Suprapubic skin (tissue), 4 donors: Measurements from ENCODE around the gene CTSH. TPM values are rescaled to one million over a fixed set of nuclear protein-coding genes. Genes with fewer than 3 reads are reported as not detected.

Experiments
- DNase-seq, 2 donors: peaks; one replicate each; pipeline ENCODE4 v3.0.0-alpha.2; 2019; ENCODE audit warnings: low spot score in 2 of 2
- H3K27ac ChIP-seq: fragments of 200-600 bp; sonication (generic); one replicate; pipeline ENCODE4 v1.5.1; 2019
- H3K27me3 ChIP-seq: fragments of 200-600 bp; sonication (generic); one replicate; pipeline ENCODE4 v1.5.1; 2019
- H3K36me3 ChIP-seq: fragments of 200-600 bp; sonication (generic); one replicate; pipeline ENCODE4 v1.5.1; 2019
- H3K4me1 ChIP-seq: fragments of 200-600 bp; sonication (generic); one replicate; pipeline ENCODE4 v1.5.1; 2019
- H3K4me3 ChIP-seq: fragments of 200-600 bp; sonication (generic); one replicate; pipeline ENCODE4 v1.5.1; 2019; ENCODE audit warnings: mild to moderate bottlenecking
- H3K9me3 ChIP-seq: fragments of 200-600 bp; sonication (generic); one replicate; pipeline ENCODE4 v1.5.1; 2019
- CTCF ChIP-seq, 2 donors: fragments of 200-600 bp in 1 of 2; fragments of 450-650 bp in 1 of 2; sonication (generic) in 1 of 2; IDR thresholded peaks; one replicate each; pipeline ENCODE4 v1.5.1; 2016 to 2019; ENCODE audit warnings: antibody characterized with exemption in 2 of 2, mild to moderate bottlenecking in 1 of 2, moderate library complexity in 1 of 2
- EP300 ChIP-seq: sonication (generic); formaldehyde crosslinking; IDR thresholded peaks from one replicate; pipeline ENCODE4 v1.6.1; 2017; ENCODE audit warnings: antibody characterized with exemption
- POLR2A ChIP-seq, 2 donors: fragments of 450-650 bp; IDR thresholded peaks; one replicate each; pipeline ENCODE4 v1.6.1; 2017; ENCODE audit warnings: antibody characterized with exemption in 2 of 2, mild to moderate bottlenecking in 2 of 2, moderate library complexity in 2 of 2
- POLR2AphosphoS5 ChIP-seq, 3 donors: sonication (generic); formaldehyde crosslinking; IDR thresholded peaks; one replicate each; pipeline ENCODE4 v1.6.1; 2017; ENCODE audit warnings: antibody characterized with exemption in 3 of 3
- WGBS: methylation state at CpG from one replicate; pipeline ENCODE4 v1.1.5; 2018; 5-methylcytosine and 5-hydroxymethylcytosine counted together
- total RNA-seq, 4 donors: library from RNA; depleted of rRNA; stranded (reverse); fragments of >200 nt; gene quantifications; one replicate each; pipeline ENCODE4 v1.1.0, GENCODE V29; 2016

Gene CTSH, protein sequence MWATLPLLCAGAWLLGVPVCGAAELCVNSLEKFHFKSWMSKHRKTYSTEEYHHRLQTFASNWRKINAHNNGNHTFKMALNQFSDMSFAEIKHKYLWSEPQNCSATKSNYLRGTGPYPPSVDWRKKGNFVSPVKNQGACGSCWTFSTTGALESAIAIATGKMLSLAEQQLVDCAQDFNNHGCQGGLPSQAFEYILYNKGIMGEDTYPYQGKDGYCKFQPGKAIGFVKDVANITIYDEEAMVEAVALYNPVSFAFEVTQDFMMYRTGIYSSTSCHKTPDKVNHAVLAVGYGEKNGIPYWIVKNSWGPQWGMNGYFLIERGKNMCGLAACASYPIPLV
- total RNA-seq = 100 to 1,000 TPM in 3 of 4 donors, 10 to 100 TPM in 1; 98.4 to 308 (median 219) TPM

GRCh38 chr15:78944669-78945407 lies at the start of gene CTSH:
TSS of gene CTSH (minus strand) at chr15:78945046. CDS start at chr15:78944981, 65 bp downstream.
- 10% methylated on average over 15 of the region's 71 CpGs for WGBS
- H3K27ac ChIP-seq = peak within 1 kb of the TSS; percentile 62
- no peaks in the 10 kb centered on the region for H3K9me3 ChIP-seq
- peaks cover 25% of the 10 kb centered on the region for H3K4me1 ChIP-seq
- no peaks in the 10 kb centered on the region for H3K27me3 ChIP-seq
- no peaks in the 10 kb centered on the region for H3K36me3 ChIP-seq
- H3K4me3 ChIP-seq = peak within 1 kb of the TSS; percentile 53
- DNase-seq = peak in 1 of 2 donors; percentile 80
- no peak for TF ChIP-seq EP300
- TF ChIP-seq POLR2AphosphoS5 (IDR thresholded peaks at IDR 0.05) = peak in 1 of 3 donors; percentile 40
- TF ChIP-seq CTCF (IDR thresholded peaks at IDR 0.05) = no peak
- peak in 1 of 2 donors; percentile 14 for TF ChIP-seq POLR2A (IDR thresholded peaks at IDR 0.05)

DNA sequence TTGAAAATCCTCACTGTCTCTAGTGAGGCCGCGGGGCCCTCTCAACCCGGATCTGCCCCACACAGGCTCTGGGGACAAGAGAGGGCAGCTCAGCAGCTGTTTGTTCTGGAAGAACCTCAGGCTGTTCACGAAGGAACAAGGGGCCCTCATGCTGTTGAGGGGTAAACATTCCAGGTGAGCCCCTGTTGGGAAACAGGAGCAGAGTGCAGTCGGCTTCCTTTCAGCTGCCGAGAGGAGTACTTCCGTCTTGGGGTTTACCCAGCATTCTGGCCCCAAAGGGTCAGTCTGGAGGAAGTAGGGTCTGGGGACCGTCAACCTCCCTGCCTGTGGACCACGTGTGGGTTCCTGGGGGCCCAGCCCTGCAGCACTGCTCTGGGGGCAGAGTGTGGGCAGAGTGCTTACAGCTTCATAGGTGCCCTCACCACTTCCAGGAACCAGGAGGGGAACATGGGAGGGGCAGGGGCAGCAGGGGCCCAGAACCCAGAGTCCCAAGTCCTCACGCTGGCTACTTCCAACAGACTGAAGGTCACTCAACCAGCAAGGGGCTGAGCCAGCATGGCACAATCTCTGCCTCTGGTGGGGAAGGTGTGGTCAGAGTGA lies 49.2 kb upstream of the CTSH start:
- no peak overlapping the region for H3K27ac ChIP-seq
- H3K9me3 ChIP-seq = no peaks in the 10 kb centered on the region
- peaks cover 30% of the 10 kb centered on the region for H3K4me1 ChIP-seq
- DNase-seq = no peak
- 68% methylated on average over 9 of the region's 10 CpGs for WGBS
- H3K4me3 ChIP-seq = no peak overlapping the region
- no peaks in the 10 kb centered on the region for H3K36me3 ChIP-seq
- TF ChIP-seq EP300 (no peak), CTCF (IDR thresholded peaks at IDR 0.05) (no peak), POLR2AphosphoS5 (IDR thresholded peaks at IDR 0.05) (no peak), POLR2A (IDR thresholded peaks at IDR 0.05) (no peak)
- H3K27me3 ChIP-seq = no peaks in the 10 kb centered on the region

GRCh38 chr15:78993257-78993930 lies 48.5 kb upstream of the CTSH start:
- Histone ChIP-seq H3K36me3 (no peaks in the 10 kb centered on the region), H3K27me3 (no peaks in the 10 kb centered on the region), H3K4me3 (no peak overlapping the region), H3K9me3 (no peaks in the 10 kb centered on the region), H3K27ac (no peak overlapping the region), H3K4me1 (peaks cover 34% of the 10 kb centered on the region)
- TF ChIP-seq EP300 (no peak), POLR2AphosphoS5 (IDR thresholded peaks at IDR 0.05) (no peak), POLR2A (IDR thresholded peaks at IDR 0.05) (no peak), CTCF (IDR thresholded peaks at IDR 0.05) (no peak)
- 75% methylated on average over 2 of the region's 4 CpGs for WGBS
- no peak for DNase-seq

DNA sequence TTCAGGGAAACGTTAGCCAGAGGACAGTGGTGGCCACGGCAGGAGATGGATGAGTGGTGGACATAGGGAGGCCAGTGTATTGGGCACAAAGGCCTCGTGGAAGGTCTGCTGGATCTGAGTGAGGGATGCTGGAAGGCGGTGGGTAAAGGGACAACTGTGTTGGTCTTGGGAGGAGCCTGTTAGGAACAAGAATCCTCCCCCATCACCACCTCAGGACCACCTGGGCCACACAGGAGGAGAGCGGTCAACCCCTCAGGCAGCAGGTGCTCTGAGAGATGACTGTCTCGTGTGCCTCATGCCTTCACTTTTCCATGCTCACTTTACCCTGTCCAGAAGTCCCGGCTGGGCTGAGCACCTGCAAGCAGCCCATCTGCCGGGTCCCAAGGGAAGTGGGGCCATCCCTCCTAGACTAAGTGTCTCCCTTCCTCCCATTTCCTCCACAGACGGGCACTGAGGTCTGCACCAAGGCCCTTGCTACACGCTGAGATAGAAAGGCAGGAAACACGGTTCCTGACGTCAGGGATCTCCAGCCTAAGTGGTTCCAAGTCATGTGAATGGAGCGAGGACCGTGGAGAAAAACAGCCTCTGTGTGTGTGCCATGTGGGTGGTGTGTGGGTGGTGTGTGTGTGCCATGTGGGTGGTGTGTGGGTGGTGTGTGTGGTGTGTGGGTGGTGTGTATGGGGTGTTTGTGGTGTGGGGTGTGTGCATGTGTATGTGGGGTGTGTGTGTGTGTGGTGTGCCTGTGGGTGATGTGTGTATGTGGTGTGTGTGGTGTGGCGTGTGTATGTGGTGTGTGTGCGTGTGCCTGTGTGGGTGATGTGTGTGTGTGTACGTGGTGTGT lies 47.8 kb upstream of the CTSH start:
- Histone ChIP-seq H3K27ac (no peak overlapping the region), H3K27me3 (no peaks in the 10 kb centered on the region), H3K4me3 (no peak overlapping the region), H3K36me3 (no peaks in the 10 kb centered on the region), H3K9me3 (no peaks in the 10 kb centered on the region), H3K4me1 (peaks cover 41% of the 10 kb centered on the region)
- TF ChIP-seq POLR2AphosphoS5 (IDR thresholded peaks at IDR 0.05) = no peak
- no peak for TF ChIP-seq EP300
- TF ChIP-seq CTCF (IDR thresholded peaks at IDR 0.05) = no peak
- TF ChIP-seq POLR2A (IDR thresholded peaks at IDR 0.05) = no peak
- WGBS = 72% methylated on average over 17 of the region's 17 CpGs
- peak in 1 of 2 donors; percentile 64 for DNase-seq
